ENCODE results near the gene TRAM2.

Gene TRAM2

GRCh38 chr6:52522655-52523054 is 54.2 kb downstream of the TRAM2 start:
- no peak for TF ChIP-seq EZH2phosphoT487 (conservative IDR thresholded peaks at IDR 0.05; ENCODE audit: low read length)
- TF ChIP-seq, protein P1, sequence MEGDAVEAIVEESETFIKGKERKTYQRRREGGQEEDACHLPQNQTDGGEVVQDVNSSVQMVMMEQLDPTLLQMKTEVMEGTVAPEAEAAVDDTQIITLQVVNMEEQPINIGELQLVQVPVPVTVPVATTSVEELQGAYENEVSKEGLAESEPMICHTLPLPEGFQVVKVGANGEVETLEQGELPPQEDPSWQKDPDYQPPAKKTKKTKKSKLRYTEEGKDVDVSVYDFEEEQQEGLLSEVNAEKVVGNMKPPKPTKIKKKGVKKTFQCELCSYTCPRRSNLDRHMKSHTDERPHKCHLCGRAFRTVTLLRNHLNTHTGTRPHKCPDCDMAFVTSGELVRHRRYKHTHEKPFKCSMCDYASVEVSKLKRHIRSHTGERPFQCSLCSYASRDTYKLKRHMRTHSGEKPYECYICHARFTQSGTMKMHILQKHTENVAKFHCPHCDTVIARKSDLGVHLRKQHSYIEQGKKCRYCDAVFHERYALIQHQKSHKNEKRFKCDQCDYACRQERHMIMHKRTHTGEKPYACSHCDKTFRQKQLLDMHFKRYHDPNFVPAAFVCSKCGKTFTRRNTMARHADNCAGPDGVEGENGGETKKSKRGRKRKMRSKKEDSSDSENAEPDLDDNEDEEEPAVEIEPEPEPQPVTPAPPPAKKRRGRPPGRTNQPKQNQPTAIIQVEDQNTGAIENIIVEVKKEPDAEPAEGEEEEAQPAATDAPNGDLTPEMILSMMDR (IDR thresholded peaks at IDR 0.05; ENCODE audit: insufficient read depth, low read length, poor library complexity, severe bottlenecking), result no peak
- H3K79me2 ChIP-seq (ENCODE audit: insufficient read depth, low read length), result no peaks in the 10 kb centered on the region
- no peaks in the 10 kb centered on the region for H3K9me2 ChIP-seq (replicated peaks; ENCODE audit: insufficient read depth, low read length)
- no peak overlapping the region for H3K9ac ChIP-seq (ENCODE audit: low read length)
- no peaks in the 10 kb centered on the region for H3K9me3 ChIP-seq (ENCODE audit: insufficient read depth, low read length)
- no peaks in the 10 kb centered on the region for H3K27me3 ChIP-seq (ENCODE audit: low read length)
- H3K4me2 ChIP-seq (ENCODE audit: low read depth, low read length, poor library complexity, severe bottlenecking), result no peak overlapping the region
- no peak overlapping the region for H2AFZ ChIP-seq (ENCODE audit: low read depth, low read length, severe bottlenecking)
- no peak overlapping the region for H3K27ac ChIP-seq (ENCODE audit: low read depth, low read length)
- H3K36me3 ChIP-seq (ENCODE audit: low read length), result no peaks in the 10 kb centered on the region
- no peak overlapping the region for H3K4me3 ChIP-seq (ENCODE audit: insufficient read depth, low read length, poor library complexity, severe bottlenecking)
- no peaks in the 10 kb centered on the region for H3F3A ChIP-seq (ENCODE audit: insufficient read depth)
- H4K20me1 ChIP-seq (ENCODE audit: low read depth, low read length), result no peaks in the 10 kb centered on the region

- no peaks in the 10 kb centered on the region for H3K27me3 ChIP-seq (ENCODE audit: low read length)
- H3K9me3 ChIP-seq (ENCODE audit: insufficient read depth, low read length), result no peaks in the 10 kb centered on the region
- no peak overlapping the region for H3K9ac ChIP-seq (ENCODE audit: low read length)
- no peaks in the 10 kb centered on the region for H3K36me3 ChIP-seq (ENCODE audit: low read length)
- H3K9me2 ChIP-seq (replicated peaks; ENCODE audit: insufficient read depth, low read length), result no peaks in the 10 kb centered on the region
- no peak overlapping the region for H2AFZ ChIP-seq (ENCODE audit: low read depth, low read length, severe bottlenecking)
- H3K4me3 ChIP-seq (ENCODE audit: insufficient read depth, low read length, poor library complexity, severe bottlenecking), result no peak overlapping the region
- no peaks in the 10 kb centered on the region for H3K79me2 ChIP-seq (ENCODE audit: insufficient read depth, low read length)
- H3K27ac ChIP-seq (ENCODE audit: low read depth, low read length), result no peak overlapping the region
- H3K4me2 ChIP-seq (ENCODE audit: low read depth, low read length, poor library complexity, severe bottlenecking), result no peak overlapping the region
- H4K20me1 ChIP-seq (ENCODE audit: low read depth, low read length), result no peaks in the 10 kb centered on the region
- no peaks in the 10 kb centered on the region for H3F3A ChIP-seq (ENCODE audit: insufficient read depth)
- no peak for TF ChIP-seq EZH2phosphoT487 (conservative IDR thresholded peaks at IDR 0.05; ENCODE audit: low read length)
- TF ChIP-seq, protein P1 (IDR thresholded peaks at IDR 0.05; ENCODE audit: insufficient read depth, low read length, poor library complexity, severe bottlenecking), result no peak
Measured at GRCh38 chr6:52522151-52522626, 54.7 kb downstream of the TRAM2 start.

DNA sequence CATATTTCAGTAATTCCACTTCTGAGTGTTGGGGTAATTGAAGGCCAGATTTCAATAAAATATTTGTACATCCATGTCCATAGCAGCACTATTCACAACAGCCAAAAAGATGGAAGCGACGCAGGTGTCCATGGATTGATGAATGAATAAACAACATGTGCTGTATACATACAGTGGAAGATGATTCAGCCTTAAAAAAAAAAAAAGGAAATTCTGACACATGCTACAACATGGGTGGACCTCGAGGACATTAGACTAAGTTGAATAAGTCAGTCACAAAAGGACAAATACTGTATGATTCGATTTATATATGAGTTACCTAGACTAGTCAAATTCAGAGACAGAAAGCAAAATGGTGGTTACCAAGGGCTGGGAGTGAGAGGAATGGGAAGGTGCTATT is 57.2 kb downstream of the TRAM2 start:
- H4K20me1 ChIP-seq (ENCODE audit: low read depth, low read length), result no peaks in the 10 kb centered on the region
- no peaks in the 10 kb centered on the region for H3K9me3 ChIP-seq (ENCODE audit: insufficient read depth, low read length)
- H3F3A ChIP-seq (ENCODE audit: insufficient read depth), result no peaks in the 10 kb centered on the region
- no peaks in the 10 kb centered on the region for H3K27me3 ChIP-seq (ENCODE audit: low read length)
- no peaks in the 10 kb centered on the region for H3K79me2 ChIP-seq (ENCODE audit: insufficient read depth, low read length)
- H3K9me2 ChIP-seq (replicated peaks; ENCODE audit: insufficient read depth, low read length), result no peaks in the 10 kb centered on the region
- no peak overlapping the region for H3K9ac ChIP-seq (ENCODE audit: low read length)
- H3K4me3 ChIP-seq (ENCODE audit: insufficient read depth, low read length, poor library complexity, severe bottlenecking), result no peak overlapping the region
- no peaks in the 10 kb centered on the region for H3K36me3 ChIP-seq (ENCODE audit: low read length)
- no peak overlapping the region for H3K27ac ChIP-seq (ENCODE audit: low read depth, low read length)
- no peak overlapping the region for H2AFZ ChIP-seq (ENCODE audit: low read depth, low read length, severe bottlenecking)
- no peak overlapping the region for H3K4me2 ChIP-seq (ENCODE audit: low read depth, low read length, poor library complexity, severe bottlenecking)
- TF ChIP-seq, protein P1 (IDR thresholded peaks at IDR 0.05; ENCODE audit: insufficient read depth, low read length, poor library complexity, severe bottlenecking), result no peak
- no peak for TF ChIP-seq EZH2phosphoT487 (conservative IDR thresholded peaks at IDR 0.05; ENCODE audit: low read length)
